GM12878 (cell line): ENCODE results near the gene CDH18. TPM values are rescaled to one million over a fixed set of nuclear protein-coding genes. Genes with fewer than 3 reads are reported as not detected.

Experiments used
- ATAC-seq: fragments of 200-7000 bp; cut with Tn5 transposase; 3 replicates; pipeline ENCODE4 v1.9.1; 2020; ENCODE audit warnings: mild to moderate bottlenecking, moderate library complexity
- BruUV-seq: library from RNA; stranded (reverse); fragments of 400-500 nt; replicated peaks from 2 replicates; lab custom pipeline; 2021; lab: Mats Ljungman, UMichigan
- CTCF ChIA-PET: fragments of 300-600 bp; sonication (Branson Sonifier 250); formaldehyde crosslinking; extraction: SDS; loops from one replicate; lab custom pipeline; 2021; ENCODE audit warnings: inconsistent platforms; lab: Yijun Ruan, JAX
- POLR2A ChIA-PET: fragments of 350-600 bp; formaldehyde crosslinking; extraction: SDS; loops from one replicate; lab custom pipeline; 2021; ENCODE audit warnings: inconsistent platforms; lab: Charles Lee
- RAD21 ChIA-PET: fragments of 300-600 bp; sonication (Branson Sonifier 250); formaldehyde crosslinking; loops from one replicate; lab custom pipeline; 2023; ENCODE audit warnings: antibody characterized with exemption; ENCODE audit not compliant: unreplicated experiment; lab: Charles Lee
- SMC1A ChIA-PET: fragments of 300-600 bp; sonication (Branson Sonifier 250); formaldehyde crosslinking; loops from one replicate; lab custom pipeline; 2023; ENCODE audit not compliant: unreplicated experiment, uncharacterized antibody; lab: Charles Lee
- DNase-seq: peaks from one replicate; pipeline ENCODE4 v3.0.0-alpha.2; 2011; ENCODE audit warnings: low read depth, low spot score
- FAIRE-seq: peaks from 3 replicates; lab custom pipeline; 2011; peaks lifted over from hg19 to GRCh38; lab: Jason Lieb, UNC
- H2AFZ ChIP-seq: 2 replicates; pipeline ENCODE4 v1.6.0; 2011; ENCODE audit warnings: low read depth, low read length, control low read depth; ENCODE audit not compliant: control insufficient read depth
- H3K27ac ChIP-seq: 2 replicates; pipeline ENCODE4 v1.5.1; 2011; ENCODE audit warnings: control low read depth; ENCODE audit not compliant: control insufficient read depth, insufficient read depth
- H3K27me3 ChIP-seq, 2 experiments: replicated peaks in 1 of 2; 2 replicates each; pipeline versions ENCODE4 v1.6.0 to v1.6.1; 2011; ENCODE audit warnings: low read length in 1 of 2; ENCODE audit not compliant: control insufficient read depth in 2 of 2, insufficient read depth in 2 of 2
- H3K36me3 ChIP-seq, 2 experiments: 2 replicates each; pipeline ENCODE4 v1.5.1; 2011; ENCODE audit warnings: low read length in 1 of 2; ENCODE audit not compliant: control insufficient read depth in 2 of 2, insufficient read depth in 2 of 2
- H3K4me1 ChIP-seq: 2 replicates; pipeline ENCODE4 v1.6.1; 2011; ENCODE audit warnings: mild to moderate bottlenecking, low read length, moderate library complexity, mixed read lengths; ENCODE audit not compliant: control insufficient read depth, insufficient read depth
- H3K4me2 ChIP-seq: 2 replicates; pipeline ENCODE4 v1.6.0; 2011; ENCODE audit warnings: control low read depth; ENCODE audit not compliant: control insufficient read depth, insufficient read depth
- H3K4me3 ChIP-seq: fragments of 200-600 bp; sonication (generic); 2 replicates; pipeline ENCODE4 v1.5.1; 2016
- H3K79me2 ChIP-seq: 2 replicates; pipeline ENCODE4 v1.6.0; 2011; ENCODE audit warnings: low read length; ENCODE audit not compliant: control insufficient read depth, insufficient read depth
- H3K9ac ChIP-seq: 2 replicates; pipeline ENCODE4 v1.8.0; 2011; ENCODE audit warnings: low read length, control low read depth, mixed read lengths; ENCODE audit not compliant: control insufficient read depth, insufficient read depth
- H3K9me3 ChIP-seq: replicated peaks from 3 replicates; pipeline ENCODE4 v1.5.1; 2011; ENCODE audit warnings: mild to moderate bottlenecking, low read length; ENCODE audit not compliant: control insufficient read depth, insufficient read depth
- H4K20me1 ChIP-seq: 2 replicates; pipeline ENCODE4 v1.6.0; 2011; ENCODE audit not compliant: control insufficient read depth, insufficient read depth
- CUX1 ChIP-seq: IDR thresholded peaks from 2 replicates; pipeline ENCODE4 v1.6.1; 2012; ENCODE audit warnings: improper control_type of control experiment, low read depth, low read length; ENCODE audit not compliant: insufficient replicate concordance
- EED ChIP-seq: sonication (generic); IDR thresholded peaks from 2 replicates; pipeline ENCODE4 v1.6.1; 2016; ENCODE audit warnings: antibody characterized with exemption, low read depth
- MYC ChIP-seq: IDR thresholded peaks from 2 replicates; pipeline ENCODE4 v1.6.1; 2011; ENCODE audit warnings: mild to moderate bottlenecking, low read length, moderate library complexity, inconsistent platforms; ENCODE audit not compliant: insufficient read depth, insufficient replicate concordance, insufficient read length, severe bottlenecking
- NBN ChIP-seq: fragments of 450-650 bp; IDR thresholded peaks from 2 replicates; pipeline ENCODE4 v1.6.1; 2016
- PAX8 ChIP-seq: fragments of 450-650 bp; IDR thresholded peaks from 2 replicates; pipeline ENCODE4 v1.6.1; 2017; ENCODE audit warnings: mild to moderate bottlenecking, moderate library complexity
- RAD51 ChIP-seq: fragments of 450-650 bp; IDR thresholded peaks from 2 replicates; pipeline ENCODE4 v1.6.1; 2016; ENCODE audit warnings: moderate library complexity, mild to moderate bottlenecking, inconsistent platforms
- WGBS: methylation state at CpG from one replicate; pipeline ENCODE4 v1.1.6; 2016; ENCODE audit warnings: low lambda C conversion rate; ENCODE audit not compliant: insufficient replicate concordance, insufficient coverage; ENCODE audit errors: missing lambda C conversion rate; 5-methylcytosine and 5-hydroxymethylcytosine counted together
- in situ Hi-C: fragments of 300-500 bp; cut with MboI; formaldehyde crosslinking; loops from 9 replicates; pipeline ENCODE4 v1.14.3; 2018; ENCODE audit warnings: mixed read lengths
- intact Hi-C: fragments of 100-400 bp; cut with micrococcal nuclease; formaldehyde crosslinking; loops from one replicate; pipeline ENCODE4 v1.14.2; 2022; ENCODE audit not compliant: unreplicated experiment
- polyA plus RNA-seq, 11 experiments: library from polyadenylated mRNA; depleted of rRNA in 4 of 11; unstranded in 6 of 11; stranded (reverse) in 5 of 11; fragments of >200 nt; fragmentation: Nextera tagmentation in 4 of 11; fragmentation: Illumina TruSeq in 1 of 11; extraction: Ambion mirVana in 4 of 11; extraction: Trizol in 1 of 11; gene quantifications; 1 replicate in 1 of 11; 2 replicates in 10 of 11; pipeline versions ENCODE4 v1.2.1 to v1.2.3, GENCODE V29; 2011 to 2016; ENCODE audit warnings: inconsistent platforms in 2 of 11, missing spikeins in 2 of 11, low read depth in 1 of 11
- total RNA-seq, 4 experiments: library from RNA; depleted of rRNA in 3 of 4; stranded (reverse); fragments of >200 nt in 3 of 4; fragmentation: Illumina TruSeq in 1 of 4; extraction: Trizol in 1 of 4; gene quantifications; 2 replicates each; pipeline versions ENCODE4 v1.2.1 to v1.2.3, GENCODE V29; 2013 to 2021
- TF ChIP-seq, protein P1 (sequence below): fragments of 450-650 bp; IDR thresholded peaks from 2 replicates; pipeline ENCODE4 v1.6.1; 2016; ENCODE audit warnings: mild to moderate bottlenecking

Gene CDH18
- total and polyA plus RNA-seq, 10 of the 15 experiments (the other 5 are each of a cell fraction or from before 2014, with no cell fraction given), result 0.41 TPM; not detected in 9

DNA sequence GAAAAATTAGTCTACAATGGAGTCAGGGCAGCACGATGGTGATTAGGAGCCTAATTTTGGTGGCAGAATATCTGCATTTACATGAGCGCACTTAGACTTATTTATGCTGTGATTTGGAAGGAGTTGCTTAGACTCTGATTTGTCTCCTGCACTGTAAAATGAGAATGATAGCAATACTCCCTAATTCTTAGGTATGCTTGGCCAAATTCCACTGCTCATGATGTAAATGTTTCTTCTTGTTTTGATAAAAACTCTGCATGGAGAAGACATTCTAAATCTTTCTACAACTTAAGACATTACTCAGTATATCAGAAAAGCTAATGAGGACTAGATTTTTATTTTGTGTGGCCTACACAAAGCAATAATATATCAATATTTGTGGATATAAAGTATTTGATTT, 205.4 kb downstream of the CDH18 start:
- Histone ChIP-seq H3K9ac (no peak overlapping the region), H3K4me2 (no peak overlapping the region), H3K4me3 (no peak overlapping the region), H3K79me2 (no peaks in the 10 kb centered on the region), H2AFZ (no peak overlapping the region), H3K9me3 (no peaks in the 10 kb centered on the region), H3K27ac (no peak overlapping the region), H4K20me1 (no peaks in the 10 kb centered on the region), H3K4me1 (no peaks in the 10 kb centered on the region), H3K36me3 (no peaks in the 10 kb centered on the region), H3K27me3 (no peaks in the 10 kb centered on the region)
- intact Hi-C loops, result no loop called here
- DNase-seq (no peak), FAIRE-seq (no peak), ATAC-seq (no peak)
- RAD21 ChIA-PET, result no interaction called here
- BruUV-seq, result no TSS peak
- TF ChIP-seq PAX8 (no peak), NBN (no peak), CUX1 (no peak), MYC (no peak), EED (no peak), RAD51 (no peak)
- TF ChIP-seq, protein P1, sequence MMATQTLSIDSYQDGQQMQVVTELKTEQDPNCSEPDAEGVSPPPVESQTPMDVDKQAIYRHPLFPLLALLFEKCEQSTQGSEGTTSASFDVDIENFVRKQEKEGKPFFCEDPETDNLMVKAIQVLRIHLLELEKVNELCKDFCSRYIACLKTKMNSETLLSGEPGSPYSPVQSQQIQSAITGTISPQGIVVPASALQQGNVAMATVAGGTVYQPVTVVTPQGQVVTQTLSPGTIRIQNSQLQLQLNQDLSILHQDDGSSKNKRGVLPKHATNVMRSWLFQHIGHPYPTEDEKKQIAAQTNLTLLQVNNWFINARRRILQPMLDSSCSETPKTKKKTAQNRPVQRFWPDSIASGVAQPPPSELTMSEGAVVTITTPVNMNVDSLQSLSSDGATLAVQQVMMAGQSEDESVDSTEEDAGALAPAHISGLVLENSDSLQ, result no peak
- SMC1A ChIA-PET, result no interaction called here
- in situ Hi-C loops, result no loop called here
- POLR2A ChIA-PET, result no interaction called here
- CTCF ChIA-PET, result no interaction called here
- 29% methylated on average over 2 of the region's 2 CpGs for WGBS
